Breast epithelium (tissue), 3 donors: ENCODE data around the gene CD99.

ENCODE experiments used
- POLR2A ChIP-seq: fragments of 450-650 bp; IDR thresholded peaks from one replicate; pipeline ENCODE4 v1.6.1; 2016; ENCODE audit warnings: antibody characterized with exemption, mild to moderate bottlenecking, moderate library complexity
- POLR2AphosphoS5 ChIP-seq, 3 donors: sonication (generic); formaldehyde crosslinking; IDR thresholded peaks; one replicate each; pipeline ENCODE4 v1.6.1; 2017; ENCODE audit warnings: antibody characterized with exemption in 3 of 3
- TF ChIP-seq, protein P1 (sequence below), 3 donors: fragments of 450-650 bp; IDR thresholded peaks; one replicate each; pipeline ENCODE4 v1.5.1; 2016 to 2017; ENCODE audit warnings: antibody characterized with exemption in 3 of 3, mild to moderate bottlenecking in 3 of 3, moderate library complexity in 3 of 3

DNA sequence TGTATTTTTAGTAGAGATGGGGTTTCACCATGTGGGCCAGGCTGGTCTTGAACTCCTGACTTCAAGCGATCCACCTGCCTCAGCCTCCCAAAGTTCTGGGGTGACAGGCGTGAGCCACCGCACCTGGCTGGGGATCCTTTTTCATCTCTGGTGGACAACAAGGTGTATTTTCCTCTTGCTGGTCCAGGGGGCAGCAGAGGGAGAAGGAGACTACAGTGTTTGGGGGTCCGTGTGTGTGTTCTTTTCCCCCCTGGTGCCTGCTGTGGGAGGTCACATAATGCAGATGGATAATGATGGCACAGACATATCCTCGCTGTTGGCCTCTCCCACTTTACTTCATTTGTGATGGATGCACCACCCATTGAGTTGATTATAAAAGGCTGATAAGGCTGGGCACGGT, 39.0 kb upstream of the CD99 start:
- no peak for TF ChIP-seq POLR2AphosphoS5 (IDR thresholded peaks at IDR 0.05)
- TF ChIP-seq, protein P1, sequence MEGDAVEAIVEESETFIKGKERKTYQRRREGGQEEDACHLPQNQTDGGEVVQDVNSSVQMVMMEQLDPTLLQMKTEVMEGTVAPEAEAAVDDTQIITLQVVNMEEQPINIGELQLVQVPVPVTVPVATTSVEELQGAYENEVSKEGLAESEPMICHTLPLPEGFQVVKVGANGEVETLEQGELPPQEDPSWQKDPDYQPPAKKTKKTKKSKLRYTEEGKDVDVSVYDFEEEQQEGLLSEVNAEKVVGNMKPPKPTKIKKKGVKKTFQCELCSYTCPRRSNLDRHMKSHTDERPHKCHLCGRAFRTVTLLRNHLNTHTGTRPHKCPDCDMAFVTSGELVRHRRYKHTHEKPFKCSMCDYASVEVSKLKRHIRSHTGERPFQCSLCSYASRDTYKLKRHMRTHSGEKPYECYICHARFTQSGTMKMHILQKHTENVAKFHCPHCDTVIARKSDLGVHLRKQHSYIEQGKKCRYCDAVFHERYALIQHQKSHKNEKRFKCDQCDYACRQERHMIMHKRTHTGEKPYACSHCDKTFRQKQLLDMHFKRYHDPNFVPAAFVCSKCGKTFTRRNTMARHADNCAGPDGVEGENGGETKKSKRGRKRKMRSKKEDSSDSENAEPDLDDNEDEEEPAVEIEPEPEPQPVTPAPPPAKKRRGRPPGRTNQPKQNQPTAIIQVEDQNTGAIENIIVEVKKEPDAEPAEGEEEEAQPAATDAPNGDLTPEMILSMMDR (IDR thresholded peaks at IDR 0.05) = no peak
- TF ChIP-seq POLR2A = no peak
